ENCODE measurements around the gene SYNJ2.

SYNJ2 gene

GRCh38 chr6:158014505-158015187 is 33.0 kb downstream of the SYNJ2 start:
- no peak for DNase-seq (ENCODE audit: low read depth)

DNA sequence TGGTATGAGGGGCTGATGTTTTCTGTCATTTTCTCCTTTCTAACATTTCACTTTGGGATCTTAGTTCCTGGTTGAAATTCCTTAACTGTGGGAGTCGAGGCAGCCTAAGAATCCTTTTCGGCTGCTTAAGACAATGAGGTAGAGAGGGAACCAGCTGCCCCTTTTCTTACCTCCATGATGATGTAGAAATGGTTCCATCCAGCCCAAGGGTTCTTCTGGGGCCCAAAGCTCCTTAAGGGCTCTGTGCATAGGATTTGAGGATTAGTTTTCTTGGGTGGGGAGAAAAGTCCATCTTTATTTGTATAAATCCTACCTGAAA is 33.5 kb downstream of the SYNJ2 start:
- DNase-seq (ENCODE audit: low read depth): no peak

DNA sequence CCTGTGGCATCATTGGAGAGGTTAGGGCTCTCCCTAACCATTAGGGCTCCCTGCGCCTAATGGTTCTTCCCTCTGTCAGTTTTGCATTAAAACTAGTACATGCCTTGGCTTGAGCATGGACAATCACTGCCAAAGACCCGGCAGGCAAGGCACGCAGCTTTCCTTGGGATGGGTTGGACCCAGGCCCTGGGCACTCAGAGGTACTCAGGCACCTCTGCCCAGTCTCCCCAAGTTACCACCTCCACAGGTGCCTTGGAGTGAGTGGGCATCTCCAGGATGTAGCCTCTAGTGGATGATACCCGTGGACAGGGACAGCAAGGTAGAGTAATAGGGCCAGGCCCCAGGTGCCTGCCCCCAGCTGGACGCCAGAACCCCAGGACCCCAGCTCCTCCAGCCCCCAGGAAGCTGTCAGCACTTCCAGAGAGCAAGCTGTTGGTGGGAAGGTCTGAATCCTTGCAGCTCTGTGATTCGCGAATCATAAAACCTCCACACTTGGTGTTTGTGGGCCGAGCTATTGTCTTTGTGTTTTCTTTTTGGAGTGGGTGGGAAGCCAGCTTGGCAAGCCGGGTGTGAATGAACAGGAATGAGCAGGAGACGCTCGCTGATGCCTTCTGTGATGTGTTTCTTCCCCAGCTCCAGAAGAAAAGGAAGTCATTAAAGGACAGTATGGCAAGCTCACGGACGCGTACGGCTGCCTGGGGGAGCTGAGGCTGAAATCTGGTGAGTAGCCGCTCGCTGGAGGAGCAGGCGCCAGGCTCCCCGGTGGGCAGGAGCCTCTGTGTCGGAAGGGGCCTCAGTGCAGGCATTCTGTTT is 35.1 kb downstream of the SYNJ2 start:
- DNase-seq (ENCODE audit: low read depth): no peak

DNA sequence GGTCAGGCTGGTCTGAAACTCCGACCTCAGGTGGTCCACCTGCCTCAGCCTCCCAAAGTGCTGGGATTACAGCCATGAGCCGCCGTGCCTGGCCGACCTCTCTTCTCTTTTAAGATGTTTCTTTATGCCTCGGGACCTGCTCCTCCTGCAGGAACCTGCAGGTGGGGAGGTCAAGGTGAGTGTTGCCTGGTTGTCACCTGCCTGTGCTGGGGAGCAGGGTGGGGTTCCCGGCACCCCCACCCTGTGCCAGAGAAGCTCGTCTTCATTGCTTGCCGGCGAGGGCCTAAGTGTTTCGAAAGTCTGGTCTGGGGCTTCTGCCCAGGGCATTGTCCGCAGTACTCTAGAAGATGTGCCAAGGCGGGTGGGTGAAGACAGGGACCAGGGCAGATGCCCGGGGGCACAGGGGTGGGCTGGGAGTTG is 36.0 kb downstream of the SYNJ2 start:
- DNase-seq (ENCODE audit: low read depth): no peak

GRCh38 chr6:158018041-158018771 is 36.5 kb downstream of the SYNJ2 start:
- DNase-seq (ENCODE audit: low read depth): no peak

- no peak for DNase-seq (ENCODE audit: low read depth)
Observed at GRCh38 chr6:158018851-158019361, 37.2 kb downstream of the SYNJ2 start.

GRCh38 chr6:158019416-158019815 is 37.8 kb downstream of the SYNJ2 start:
- no peak for DNase-seq (ENCODE audit: low read depth)

- DNase-seq (ENCODE audit: low read depth): no peak
Observed at GRCh38 chr6:158020272-158020711, 38.6 kb downstream of the SYNJ2 start.

DNA sequence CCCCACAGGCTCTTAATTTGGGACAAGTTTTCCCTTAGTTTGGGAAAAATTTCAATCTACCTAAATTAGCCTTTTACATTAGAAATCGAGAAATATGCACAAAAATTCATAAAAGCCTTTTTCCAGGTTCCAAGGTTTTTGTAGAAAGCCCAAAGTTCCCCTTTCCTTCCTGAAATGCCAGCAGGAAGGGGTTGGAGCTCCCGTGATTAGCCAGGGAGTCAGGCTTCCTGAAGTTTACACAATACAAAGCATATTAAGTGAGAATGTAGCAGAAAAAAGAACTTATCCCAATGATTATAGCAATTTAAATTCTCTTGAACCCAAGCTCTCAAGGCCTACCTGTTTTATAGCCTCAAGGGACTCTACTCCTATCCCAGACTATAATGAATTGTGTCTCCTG is 39.1 kb downstream of the SYNJ2 start:
- no peak for DNase-seq (ENCODE audit: low read depth)

GRCh38 chr6:158021376-158021775 is 39.7 kb downstream of the SYNJ2 start:
- DNase-seq (ENCODE audit: low read depth): no peak

GRCh38 chr6:158021814-158022748 is 40.4 kb downstream of the SYNJ2 start:
- DNase-seq (ENCODE audit: low read depth): no peak

GRCh38 chr6:158022749-158023596 is 41.3 kb downstream of the SYNJ2 start:
- DNase-seq (ENCODE audit: low read depth): no peak

GRCh38 chr6:158023597-158023939 is 41.9 kb downstream of the SYNJ2 start:
- DNase-seq (ENCODE audit: low read depth): no peak

GRCh38 chr6:158024566-158025297 is 43.1 kb downstream of the SYNJ2 start:
- no peak for DNase-seq (ENCODE audit: low read depth)

DNA sequence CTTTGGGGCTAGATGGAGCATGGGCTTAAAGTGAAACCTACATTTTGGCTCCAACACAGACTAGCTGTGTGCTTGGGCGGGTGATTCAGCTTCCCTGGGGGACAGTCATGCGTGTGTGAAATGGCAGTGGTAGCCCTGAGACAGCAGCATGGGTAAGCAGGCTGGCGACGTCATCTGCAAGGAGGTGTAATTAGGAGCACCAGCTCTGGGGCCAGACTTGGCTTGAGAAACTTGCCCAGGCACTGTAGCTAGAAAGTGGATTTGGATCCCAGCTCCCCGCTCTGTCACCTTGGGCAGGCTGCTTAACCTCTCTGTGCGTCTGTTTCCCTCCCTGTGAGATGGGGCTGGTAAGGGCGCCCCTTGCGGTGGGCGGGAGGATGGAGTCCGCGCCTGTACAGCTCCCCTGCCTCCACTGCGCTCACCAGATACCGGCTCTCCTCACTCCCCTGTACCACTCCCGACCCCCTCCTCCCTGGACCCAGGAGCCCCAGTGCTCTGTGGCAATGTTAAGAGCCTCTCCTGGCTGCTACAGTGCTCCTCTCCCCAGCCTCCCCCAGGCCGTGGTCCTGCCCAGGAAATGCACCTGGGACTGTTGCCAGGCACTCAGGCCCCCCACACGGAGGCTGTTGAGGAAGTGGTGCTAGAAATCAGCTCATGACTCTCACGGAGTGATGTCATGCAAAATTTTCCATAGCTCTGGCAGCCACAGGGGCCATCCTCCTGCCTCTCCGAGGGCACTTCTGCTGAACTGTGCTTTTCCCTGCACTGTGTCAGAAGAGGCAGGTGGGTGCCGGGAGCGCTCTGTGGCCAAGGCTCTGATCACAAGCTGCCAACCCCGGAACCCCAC is 44.6 kb downstream of the SYNJ2 start:
- DNase-seq (ENCODE audit: low read depth): no peak

- peak; percentile 84 for DNase-seq (ENCODE audit: low read depth)
Observed at GRCh38 chr6:158026901-158027589, 45.4 kb downstream of the SYNJ2 start.

- DNase-seq (ENCODE audit: low read depth): no peak
Observed at GRCh38 chr6:158027590-158028285, 46.1 kb downstream of the SYNJ2 start.

DNA sequence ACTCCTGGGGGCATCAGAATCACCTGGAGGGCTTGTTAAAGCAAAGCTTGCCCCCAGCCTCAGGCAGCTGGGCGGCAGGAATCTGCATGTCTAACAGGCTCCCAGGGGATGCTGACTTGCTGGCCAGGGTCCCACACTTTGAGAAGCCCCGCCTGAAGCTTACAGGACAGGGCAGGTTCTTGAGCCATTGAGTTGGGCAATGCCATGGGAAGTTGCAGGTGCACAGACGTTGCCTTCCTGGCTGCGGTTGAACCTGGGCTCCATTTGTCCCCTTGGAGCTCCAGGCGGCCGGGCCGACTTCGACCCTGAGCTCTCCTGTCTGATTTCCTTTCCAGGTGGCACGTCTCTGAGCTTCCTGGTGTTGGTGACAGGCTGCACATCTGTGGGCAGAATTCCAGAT is 46.8 kb downstream of the SYNJ2 start:
- DNase-seq (ENCODE audit: low read depth): no peak

Measured in CMK (cell line).